Keratinocyte (primary cell): ENCODE results near the gene NUDC. TPM values are rescaled to one million over a fixed set of nuclear protein-coding genes. Genes with fewer than 3 reads are reported as not detected.

Experiments
- DNase-seq: peaks from one replicate; pipeline ENCODE4 v3.0.0-alpha.2; 2011; ENCODE audit warnings: low read depth, missing footprints, low spot score
- FAIRE-seq: peaks from 2 replicates; lab custom pipeline; 2011; peaks lifted over from hg19 to GRCh38; lab: Jason Lieb, UNC
- H2AFZ ChIP-seq: 2 replicates; pipeline ENCODE4 v1.6.0; 2012; ENCODE audit warnings: low read length, control low read depth, inconsistent platforms; ENCODE audit not compliant: control insufficient read depth
- H3K27ac ChIP-seq: 2 replicates; pipeline ENCODE4 v1.5.1; 2011; ENCODE audit warnings: low read length; ENCODE audit not compliant: control insufficient read depth, insufficient read depth
- H3K27me3 ChIP-seq: 3 replicates; pipeline ENCODE4 v1.6.0; 2011; ENCODE audit warnings: low read length; ENCODE audit not compliant: control insufficient read depth, insufficient read depth; ENCODE audit errors: extremely low read depth
- H3K36me3 ChIP-seq, 2 experiments: 2 replicates in 1 of 2; 3 replicates in 1 of 2; pipeline ENCODE4 v1.5.1; 2011; ENCODE audit warnings: low read length in 2 of 2, mild to moderate bottlenecking in 1 of 2; ENCODE audit not compliant: control insufficient read depth in 2 of 2, insufficient read depth in 2 of 2; ENCODE audit errors: extremely low read depth in 1 of 2
- H3K4me1 ChIP-seq: 3 replicates; pipeline ENCODE4 v1.5.1; 2011; ENCODE audit warnings: low read length; ENCODE audit not compliant: control insufficient read depth, insufficient read depth; ENCODE audit errors: extremely low read depth
- H3K4me2 ChIP-seq: 3 replicates; pipeline ENCODE4 v1.6.0; 2011; ENCODE audit warnings: low read depth, low read length; ENCODE audit not compliant: control insufficient read depth, insufficient read depth; ENCODE audit errors: extremely low read depth
- H3K4me3 ChIP-seq, 3 experiments: fragments of 200-600 bp in 1 of 3; sonication (generic) in 1 of 3; 2 replicates in 2 of 3; 3 replicates in 1 of 3; pipeline ENCODE4 v1.5.1; 2011 to 2016; ENCODE audit warnings: low read length in 3 of 3, mild to moderate bottlenecking in 3 of 3, control low read depth in 2 of 3, inconsistent platforms in 1 of 3, low read depth in 1 of 3, mixed read lengths in 1 of 3, mixed run types in 1 of 3, moderate library complexity in 1 of 3; ENCODE audit not compliant: control insufficient read depth in 2 of 3, insufficient read depth in 2 of 3; ENCODE audit errors: extremely low read depth in 1 of 3
- H3K79me2 ChIP-seq: 2 replicates; pipeline ENCODE4 v1.6.0; 2012; ENCODE audit warnings: low read length; ENCODE audit not compliant: control insufficient read depth, insufficient read depth
- H3K9ac ChIP-seq: 3 replicates; pipeline ENCODE4 v1.6.0; 2011; ENCODE audit warnings: low read length; ENCODE audit not compliant: control insufficient read depth, insufficient read depth; ENCODE audit errors: extremely low read depth
- H3K9me1 ChIP-seq: 3 replicates; pipeline ENCODE4 v1.6.0; 2011; ENCODE audit warnings: low read length; ENCODE audit not compliant: control insufficient read depth, insufficient read depth; ENCODE audit errors: extremely low read depth
- H3K9me3 ChIP-seq: 2 replicates; pipeline ENCODE4 v1.5.1; 2012; ENCODE audit warnings: low read depth, low read length; ENCODE audit not compliant: control insufficient read depth
- H4K20me1 ChIP-seq: 3 replicates; pipeline ENCODE4 v1.6.0; 2011; ENCODE audit warnings: low read length; ENCODE audit not compliant: control insufficient read depth, insufficient read depth; ENCODE audit errors: extremely low read depth
- CTCF ChIP-seq, 3 experiments: IDR thresholded peaks in 1 of 3; conservative IDR thresholded peaks in 1 of 3; optimal IDR thresholded peaks in 1 of 3; 2 replicates in 2 of 3; 3 replicates in 1 of 3; pipeline versions ENCODE3 to v1.5.1; 2011; ENCODE audit warnings: low read length in 3 of 3, mild to moderate bottlenecking in 3 of 3, moderate library complexity in 2 of 3, control low read depth in 1 of 3, inconsistent platforms in 1 of 3; ENCODE audit not compliant: insufficient read depth in 2 of 3; ENCODE audit errors: extremely low read depth in 1 of 3
- EZH2 ChIP-seq: IDR thresholded peaks from one replicate; pipeline ENCODE4 v1.6.1; 2012; ENCODE audit warnings: inconsistent platforms, mild to moderate bottlenecking, low read length, moderate library complexity
- dilution Hi-C: fragments of 300-500 bp; cut with MboI; formaldehyde crosslinking; loops from one replicate; pipeline ENCODE4 v1.7.0; 2020; ENCODE audit warnings: low sequenced_read_pairs; ENCODE audit not compliant: extremely low pct_ligation_motif_present
- polyA plus RNA-seq, 5 experiments: library from polyadenylated mRNA; depleted of rRNA in 3 of 5; stranded (reverse) in 3 of 5; stranded (forward) in 1 of 5; unstranded in 1 of 5; fragments of >200 nt; gene quantifications; 1 replicate in 1 of 5; 2 replicates in 3 of 5; 3 replicates in 1 of 5; pipeline versions ENCODE4 v1.2.1 to v1.2.3, GENCODE V29; 2011 to 2012; ENCODE audit warnings: missing spikeins in 2 of 5, low read depth in 1 of 5, low replicate concordance in 1 of 5

The NUDC gene
- polyA plus RNA-seq, 1 donor (not counting 4 experiments of a cell fraction or from before 2014, with no cell fraction given) = 57.3 TPM

- Histone ChIP-seq H3K9ac (no peak overlapping the region), H3K9me3 (no peaks in the 10 kb centered on the region), H3K4me2 (no peak overlapping the region), H2AFZ (no peak overlapping the region), H3K27me3 (no peaks in the 10 kb centered on the region), H3K27ac (no peak overlapping the region), H3K36me3 (peaks cover 27 to 41% of the 10 kb centered on the region in 2 experiments), H3K9me1 (no peaks in the 10 kb centered on the region), H3K4me3 (no peak overlapping the region), H3K79me2 (peaks cover 36% of the 10 kb centered on the region), H3K4me1 (no peaks in the 10 kb centered on the region), H4K20me1 (no peaks in the 10 kb centered on the region)
- TF ChIP-seq CTCF (optimal IDR thresholded peaks at IDR 0.05 in 1 of 3, IDR thresholded peaks at IDR 0.05 in 1 of 3, conservative IDR thresholded peaks at IDR 0.05 in 1 of 3; ENCODE audit: extremely low read depth in 1 of 3, insufficient read depth in 2 of 3, low read length in 3 of 3) (no peak), EZH2 (no peak)
- FAIRE-seq (no peak), DNase-seq (no peak)
- dilution Hi-C loops = no loop called here
Measured at GRCh38 chr1:26938659-26939025, 17.1 kb downstream of the NUDC start.

- no peak for TF ChIP-seq EZH2
- TF ChIP-seq CTCF (optimal IDR thresholded peaks at IDR 0.05 in 1 of 3, IDR thresholded peaks at IDR 0.05 in 1 of 3, conservative IDR thresholded peaks at IDR 0.05 in 1 of 3; ENCODE audit: extremely low read depth in 1 of 3, insufficient read depth in 2 of 3, low read length in 3 of 3) = no peak
- H3K27me3 ChIP-seq = no peaks in the 10 kb centered on the region
- FAIRE-seq (no peak), DNase-seq (no peak)
- H3K4me1 ChIP-seq = no peaks in the 10 kb centered on the region
- H4K20me1 ChIP-seq = no peaks in the 10 kb centered on the region
- H3K27ac ChIP-seq = no peak overlapping the region
- H3K36me3 ChIP-seq = peaks cover 34 to 47% of the 10 kb centered on the region in 2 experiments
- no peaks in the 10 kb centered on the region for H3K9me3 ChIP-seq
- H3K9ac ChIP-seq = no peak overlapping the region
- H2AFZ ChIP-seq = no peak overlapping the region
- dilution Hi-C loops = no loop called here
- H3K4me2 ChIP-seq = no peak overlapping the region
- no peaks in the 10 kb centered on the region for H3K9me1 ChIP-seq
- no peak overlapping the region for H3K4me3 ChIP-seq
- H3K79me2 ChIP-seq = peaks cover 30% of the 10 kb centered on the region
Measured at GRCh38 chr1:26941311-26941710, 19.8 kb downstream of the NUDC start.
